Measurements from ENCODE around the gene MYH10.

Gene MYH10

GRCh38 chr17:8487743-8488142, 142.8 kb downstream of the MYH10 start:
- H3K27me3 ChIP-seq: no peaks in the 10 kb centered on the region
- H3K27ac ChIP-seq: no peak overlapping the region
- H3K4me2 ChIP-seq: no peak overlapping the region; a peak in 1 of 22 replicates
- H4K20me1 ChIP-seq: peaks cover 0 to 12% (median 4%) of the 10 kb centered on the region in 11 experiments; a peak in 5 of 22 replicates
- TF ChIP-seq Cebpa-rat (IDR thresholded peaks at IDR 0.05): no peak
- peaks cover 8 to 21% (median 11%) of the 10 kb centered on the region in 11 experiments; a peak in 21 of 22 replicates for H3K9me3 ChIP-seq (replicated peaks in 1 of 11)
- no peak overlapping the region for H3K9ac ChIP-seq
- H3K36me3 ChIP-seq: peaks cover 50 to 100% (median 98%) of the 10 kb centered on the region in 11 experiments
- peaks cover 0 to 13% (median 6%) of the 10 kb centered on the region in 10 experiments; a peak in 8 of 20 replicates for H3K4me1 ChIP-seq
- H3K4me3 ChIP-seq: no peak overlapping the region

DNA sequence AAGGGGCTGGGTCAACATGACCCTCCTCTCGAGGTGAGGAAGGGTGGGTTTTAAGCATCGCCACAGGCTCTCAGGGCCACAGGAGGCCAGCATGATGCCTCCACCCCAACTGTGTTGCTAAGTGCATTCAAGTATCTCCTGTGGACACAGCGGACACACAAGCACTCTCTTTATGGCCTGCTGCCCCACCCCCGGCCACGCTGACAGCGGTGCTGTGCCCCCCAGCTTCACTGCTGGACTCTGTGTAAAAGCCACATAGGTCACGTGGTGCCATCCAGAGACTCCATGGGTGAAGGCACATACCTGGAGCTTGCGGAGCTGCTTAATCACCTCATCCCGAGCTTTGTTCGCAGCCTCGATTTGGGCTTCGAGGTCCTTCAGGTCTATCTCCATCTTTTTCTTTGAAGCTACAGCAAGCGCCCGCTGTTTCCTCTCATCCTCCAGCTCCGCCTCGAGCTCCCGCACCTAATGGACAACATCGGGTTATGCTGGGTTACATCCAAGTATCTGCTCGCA, 143.3 kb downstream of the MYH10 start:
- Histone ChIP-seq H3K9me3 (replicated peaks in 1 of 11) (peaks cover 8 to 21% (median 11%) of the 10 kb centered on the region in 11 experiments; a peak in 21 of 22 replicates), H3K4me1 (peaks cover 0 to 13% (median 6%) of the 10 kb centered on the region in 10 experiments; a peak in 8 of 20 replicates), H3K27ac (no peak overlapping the region), H3K27me3 (no peaks in the 10 kb centered on the region), H4K20me1 (peaks cover 0 to 17% (median 5%) of the 10 kb centered on the region in 11 experiments; a peak in 8 of 22 replicates), H3K9ac (no peak overlapping the region), H3K36me3 (peaks cover 50 to 100% (median 98%) of the 10 kb centered on the region in 11 experiments), H3K4me3 (no peak overlapping the region), H3K4me2 (no peak overlapping the region)
- TF ChIP-seq Cebpa-rat (IDR thresholded peaks at IDR 0.05): no peak

GRCh38 chr17:8485491-8485890, 145.0 kb downstream of the MYH10 start:
- peaks cover 50 to 100% (median 98%) of the 10 kb centered on the region in 11 experiments for H3K36me3 ChIP-seq
- H3K9me3 ChIP-seq (replicated peaks in 1 of 11): peaks cover 8 to 21% (median 11%) of the 10 kb centered on the region in 11 experiments; a peak in 21 of 22 replicates
- no peaks in the 10 kb centered on the region for H3K27me3 ChIP-seq
- H3K4me3 ChIP-seq: no peak overlapping the region
- TF ChIP-seq Cebpa-rat (IDR thresholded peaks at IDR 0.05): no peak
- H3K9ac ChIP-seq: no peak overlapping the region
- H3K4me2 ChIP-seq: no peak overlapping the region
- H3K27ac ChIP-seq: no peak overlapping the region
- H3K4me1 ChIP-seq: peaks cover 0 to 13% (median 6%) of the 10 kb centered on the region in 10 experiments; a peak in 8 of 20 replicates
- H4K20me1 ChIP-seq: peaks cover 0 to 31% (median 12%) of the 10 kb centered on the region in 11 experiments; a peak in 9 of 22 replicates

- no peak overlapping the region for H3K4me2 ChIP-seq
- H3K36me3 ChIP-seq: peaks cover 58 to 100% (median 99%) of the 10 kb centered on the region in 11 experiments
- no peak overlapping the region for H3K9ac ChIP-seq
- peaks cover 0 to 13% (median 0%) of the 10 kb centered on the region in 10 experiments; a peak in 3 of 20 replicates for H3K4me1 ChIP-seq
- no peak for TF ChIP-seq Cebpa-rat (IDR thresholded peaks at IDR 0.05)
- H3K27ac ChIP-seq: no peak overlapping the region
- no peak overlapping the region for H3K4me3 ChIP-seq
- peaks cover 8 to 21% (median 11%) of the 10 kb centered on the region in 11 experiments; a peak in 21 of 22 replicates for H3K9me3 ChIP-seq (replicated peaks in 1 of 11)
- peaks cover 0 to 40% (median 16%) of the 10 kb centered on the region in 11 experiments; a peak in 11 of 22 replicates for H4K20me1 ChIP-seq
- H3K27me3 ChIP-seq: no peaks in the 10 kb centered on the region
Measured at GRCh38 chr17:8484465-8484864, 146.1 kb downstream of the MYH10 start.

- Histone ChIP-seq H3K4me2 (no peak overlapping the region), H3K4me1 (no peaks in the 10 kb centered on the region), H3K27me3 (no peaks in the 10 kb centered on the region), H3K36me3 (peaks cover 77 to 100% (median 100%) of the 10 kb centered on the region in 11 experiments), H3K4me3 (no peak overlapping the region), H3K9me3 (replicated peaks in 1 of 11) (peaks cover 8 to 21% (median 11%) of the 10 kb centered on the region in 11 experiments; a peak in 21 of 22 replicates), H4K20me1 (peaks cover 0 to 52% (median 22%) of the 10 kb centered on the region in 11 experiments; a peak in 13 of 22 replicates), H3K27ac (no peak overlapping the region; a peak in 1 of 22 replicates), H3K9ac (no peak overlapping the region)
- TF ChIP-seq Cebpa-rat (IDR thresholded peaks at IDR 0.05): no peak
Measured at GRCh38 chr17:8482546-8482945, 148.0 kb downstream of the MYH10 start.

- Histone ChIP-seq H3K36me3 (peaks cover 78 to 100% (median 100%) of the 10 kb centered on the region in 11 experiments), H3K4me2 (no peak overlapping the region), H3K27ac (no peak overlapping the region), H3K9ac (no peak overlapping the region), H4K20me1 (peaks cover 0 to 57% (median 26%) of the 10 kb centered on the region in 11 experiments; a peak in 12 of 22 replicates), H3K27me3 (no peaks in the 10 kb centered on the region), H3K9me3 (replicated peaks in 1 of 11) (peaks cover 8 to 21% (median 11%) of the 10 kb centered on the region in 11 experiments; a peak in 21 of 22 replicates), H3K4me1 (no peaks in the 10 kb centered on the region), H3K4me3 (no peak overlapping the region)
- no peak for TF ChIP-seq Cebpa-rat (IDR thresholded peaks at IDR 0.05)
Measured at GRCh38 chr17:8481703-8482102, 148.8 kb downstream of the MYH10 start.

DNA sequence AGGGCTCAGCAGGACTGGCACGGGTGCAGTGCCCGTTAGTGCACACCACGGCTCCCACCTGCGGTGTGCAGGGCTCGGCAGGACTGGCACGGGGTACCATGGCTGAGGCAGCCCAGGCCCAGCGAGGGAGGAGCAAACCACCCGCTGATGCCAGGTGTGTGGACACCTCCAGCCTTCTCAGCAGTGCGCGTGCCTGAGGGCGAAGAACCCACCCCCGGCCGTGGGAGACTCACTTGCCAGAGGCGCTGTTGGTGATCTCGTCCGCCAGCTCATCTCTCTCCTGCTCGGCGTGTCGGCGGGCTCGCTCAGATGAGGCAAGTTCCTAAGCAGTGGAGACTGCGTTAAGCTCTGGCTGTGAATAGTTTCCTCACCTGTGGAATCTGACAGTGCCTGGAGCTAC, 149.4 kb downstream of the MYH10 start:
- H4K20me1 ChIP-seq: peaks cover 0 to 62% (median 30%) of the 10 kb centered on the region in 11 experiments; a peak in 12 of 22 replicates
- H3K36me3 ChIP-seq: peaks cover 83 to 100% (median 100%) of the 10 kb centered on the region in 11 experiments

DNA sequence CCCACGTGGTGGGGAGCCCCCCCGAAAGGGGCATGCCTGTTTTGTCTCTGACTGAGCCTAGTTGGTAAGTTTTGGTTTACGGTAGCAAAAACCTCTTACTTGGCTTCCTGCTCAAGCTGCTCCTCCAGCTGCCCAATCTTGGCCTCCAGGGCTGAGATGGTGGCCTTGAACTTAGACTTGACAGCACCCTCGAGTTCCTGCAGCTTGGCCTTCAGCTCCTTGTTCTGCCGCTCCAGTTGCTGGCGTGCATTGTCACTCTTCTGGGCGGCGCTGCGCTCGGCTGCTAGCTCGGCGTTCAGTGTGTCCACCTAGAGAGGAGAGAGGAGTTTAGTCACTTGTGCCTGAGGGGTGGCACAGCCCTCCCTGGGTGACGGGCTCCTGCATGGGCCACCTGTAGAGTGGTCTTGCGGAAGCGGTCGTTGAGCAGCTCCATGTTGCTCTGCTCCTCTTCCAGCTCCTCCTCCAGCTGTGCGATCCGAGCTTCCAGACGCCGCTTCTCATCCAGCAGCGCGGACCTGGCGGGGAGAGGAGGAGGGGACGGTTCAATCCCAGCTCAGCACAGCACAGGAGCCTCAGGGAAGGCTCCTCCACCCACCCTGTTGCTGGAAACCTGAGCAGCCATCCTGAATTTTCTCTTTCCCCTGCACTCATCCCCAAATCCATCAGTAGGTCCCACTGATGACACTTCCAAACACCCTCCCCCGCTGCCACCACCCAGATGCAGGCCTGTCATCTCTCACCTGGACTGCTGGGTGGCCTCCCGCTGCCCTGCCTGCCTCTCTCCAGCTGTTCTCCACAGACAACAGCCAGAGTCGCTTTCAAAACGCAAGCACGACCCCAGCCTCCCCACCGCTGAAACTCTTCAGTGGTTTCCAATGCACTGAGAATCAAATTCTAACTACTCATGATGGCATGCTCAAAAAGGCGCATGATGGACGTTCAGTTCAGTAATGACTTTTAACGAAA, 150.2 kb downstream of the MYH10 start:
- Histone ChIP-seq H3K4me2 (no peak overlapping the region), H3K9ac (no peak overlapping the region), H3K27ac (no peak overlapping the region), H3K4me3 (no peak overlapping the region), H3K9me3 (replicated peaks in 1 of 11) (peaks cover 8 to 21% (median 11%) of the 10 kb centered on the region in 11 experiments; a peak in 21 of 22 replicates), H4K20me1 (peaks cover 0 to 70% (median 30%) of the 10 kb centered on the region in 11 experiments; a peak in 13 of 22 replicates), H3K4me1 (no peaks in the 10 kb centered on the region), H3K27me3 (no peaks in the 10 kb centered on the region), H3K36me3 (peaks cover 91 to 100% (median 100%) of the 10 kb centered on the region in 11 experiments)
- TF ChIP-seq Cebpa-rat (IDR thresholded peaks at IDR 0.05): no peak

More for the DNA sequence above, 149.4 kb downstream of the MYH10 start:
- no peaks in the 10 kb centered on the region for H3K27me3 ChIP-seq
- H3K4me2 ChIP-seq: no peak overlapping the region
- H3K9ac ChIP-seq: no peak overlapping the region
- H3K27ac ChIP-seq: no peak overlapping the region
- TF ChIP-seq Cebpa-rat (IDR thresholded peaks at IDR 0.05): no peak
- H3K4me3 ChIP-seq: no peak overlapping the region
- no peaks in the 10 kb centered on the region for H3K4me1 ChIP-seq
- H3K9me3 ChIP-seq (replicated peaks in 1 of 11): peaks cover 8 to 21% (median 11%) of the 10 kb centered on the region in 11 experiments; a peak in 21 of 22 replicates

Data from BLaER1 treated with 17β-estradiol and CSF1 and Interleukin-3, amounts not matched to agents 10 nM and 100 nM (cell line).